K562 (cell line): ENCODE data around the gene LRFN2.

ENCODE experiments used
- MTA3 ChIP-seq: fragments of 450-650 bp; formaldehyde crosslinking; IDR thresholded peaks from 2 replicates; pipeline ENCODE4 v1.6.1; 2017; ENCODE audit warnings: mild to moderate bottlenecking, borderline replicate concordance
- PHTF2 ChIP-seq: fragments of 250-450 bp; sonication (Bioruptor Pico); IDR thresholded peaks from 2 replicates; pipeline ENCODE4 v1.5.0; 2021; ENCODE audit warnings: mild to moderate bottlenecking
- POLR2AphosphoS5 ChIP-seq: IDR thresholded peaks from 2 replicates; pipeline ENCODE4 v1.6.1; 2011; ENCODE audit warnings: mild to moderate bottlenecking, low read depth, low read length, moderate library complexity; ENCODE audit not compliant: control insufficient read depth, insufficient read depth
- TEAD2 ChIP-seq: fragments of 450-650 bp; IDR thresholded peaks from 2 replicates; pipeline ENCODE4 v1.6.1; 2016; ENCODE audit warnings: missing genetic modification characterization, control low read depth, missing compliant biosample characterization
- YBX1 ChIP-seq: fragments of 450-650 bp; IDR thresholded peaks from 2 replicates; pipeline ENCODE4 v1.7.1; 2016; ENCODE audit warnings: mild to moderate bottlenecking
- YY1 ChIP-seq, 3 experiments: IDR thresholded peaks; 2 replicates each; pipeline ENCODE4 v1.6.1; 2011; ENCODE audit warnings: low read length in 2 of 3, mild to moderate bottlenecking in 2 of 3, moderate library complexity in 2 of 3, borderline replicate concordance in 1 of 3, control low read depth in 1 of 3, low read depth in 1 of 3; ENCODE audit not compliant: insufficient read depth in 3 of 3, insufficient replicate concordance in 2 of 3, control insufficient read depth in 1 of 3, insufficient read length in 1 of 3; ENCODE audit errors: extremely low read depth in 1 of 3
- ZC3H4 ChIP-seq: sonication (generic); formaldehyde crosslinking; IDR thresholded peaks from 2 replicates; pipeline ENCODE4 v1.9.0; 2021; ENCODE audit warnings: missing genetic modification reagents, borderline replicate concordance
- TF ChIP-seq, protein P1 (sequence below): fragments of 250-450 bp; sonication (Bioruptor Pico); IDR thresholded peaks from 2 replicates; pipeline ENCODE4 v1.9.0; 2021; ENCODE audit warnings: mild to moderate bottlenecking, inconsistent platforms
- TF ChIP-seq, protein P2 (sequence below): sonication (generic); formaldehyde crosslinking; IDR thresholded peaks from 2 replicates; pipeline ENCODE4 v1.5.0; 2020; ENCODE audit warnings: missing genetic modification reagents

DNA sequence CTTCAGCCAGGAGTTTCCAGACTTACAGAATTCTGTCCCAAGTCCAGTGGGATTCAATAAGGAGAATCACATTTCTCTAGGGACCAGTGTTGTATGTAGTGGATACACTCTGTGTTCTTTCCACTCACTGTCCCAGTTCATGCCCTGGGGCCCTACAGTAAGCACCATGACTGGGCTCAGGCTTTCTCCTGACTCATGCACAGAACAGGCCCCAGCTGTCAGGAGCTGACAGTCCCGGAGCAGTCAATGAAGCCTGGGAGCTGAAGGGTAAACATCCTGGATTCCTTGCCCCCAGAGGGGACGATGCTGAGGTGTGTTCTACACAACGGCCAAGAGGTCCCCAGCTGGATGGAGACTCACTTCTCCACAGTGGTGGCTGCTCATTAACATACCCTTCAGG, 40.2 kb upstream of the LRFN2 start:
- TF ChIP-seq ZC3H4 (CRISPR knock-in tag), result no peak
- TF ChIP-seq, protein P1, sequence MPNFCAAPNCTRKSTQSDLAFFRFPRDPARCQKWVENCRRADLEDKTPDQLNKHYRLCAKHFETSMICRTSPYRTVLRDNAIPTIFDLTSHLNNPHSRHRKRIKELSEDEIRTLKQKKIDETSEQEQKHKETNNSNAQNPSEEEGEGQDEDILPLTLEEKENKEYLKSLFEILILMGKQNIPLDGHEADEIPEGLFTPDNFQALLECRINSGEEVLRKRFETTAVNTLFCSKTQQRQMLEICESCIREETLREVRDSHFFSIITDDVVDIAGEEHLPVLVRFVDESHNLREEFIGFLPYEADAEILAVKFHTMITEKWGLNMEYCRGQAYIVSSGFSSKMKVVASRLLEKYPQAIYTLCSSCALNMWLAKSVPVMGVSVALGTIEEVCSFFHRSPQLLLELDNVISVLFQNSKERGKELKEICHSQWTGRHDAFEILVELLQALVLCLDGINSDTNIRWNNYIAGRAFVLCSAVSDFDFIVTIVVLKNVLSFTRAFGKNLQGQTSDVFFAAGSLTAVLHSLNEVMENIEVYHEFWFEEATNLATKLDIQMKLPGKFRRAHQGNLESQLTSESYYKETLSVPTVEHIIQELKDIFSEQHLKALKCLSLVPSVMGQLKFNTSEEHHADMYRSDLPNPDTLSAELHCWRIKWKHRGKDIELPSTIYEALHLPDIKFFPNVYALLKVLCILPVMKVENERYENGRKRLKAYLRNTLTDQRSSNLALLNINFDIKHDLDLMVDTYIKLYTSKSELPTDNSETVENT, result no peak
- no peak for TF ChIP-seq YBX1
- no peak for TF ChIP-seq MTA3
- TF ChIP-seq PHTF2, result no peak
- TF ChIP-seq, protein P2, sequence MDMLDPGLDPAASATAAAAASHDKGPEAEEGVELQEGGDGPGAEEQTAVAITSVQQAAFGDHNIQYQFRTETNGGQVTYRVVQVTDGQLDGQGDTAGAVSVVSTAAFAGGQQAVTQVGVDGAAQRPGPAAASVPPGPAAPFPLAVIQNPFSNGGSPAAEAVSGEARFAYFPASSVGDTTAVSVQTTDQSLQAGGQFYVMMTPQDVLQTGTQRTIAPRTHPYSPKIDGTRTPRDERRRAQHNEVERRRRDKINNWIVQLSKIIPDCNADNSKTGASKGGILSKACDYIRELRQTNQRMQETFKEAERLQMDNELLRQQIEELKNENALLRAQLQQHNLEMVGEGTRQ (CRISPR knock-in tag), result no peak
- no peak for TF ChIP-seq POLR2AphosphoS5
- TF ChIP-seq TEAD2 (tag), result no peak
- TF ChIP-seq YY1 (IDR thresholded peaks at IDR 0.05; ENCODE audit: borderline replicate concordance in 1 of 3, control insufficient read depth in 1 of 3, extremely low read depth in 1 of 3, insufficient read depth in 3 of 3, insufficient read length in 1 of 3, insufficient replicate concordance in 2 of 3, low read depth in 1 of 3, low read length in 2 of 3), result no peak
